ENCODE measurements around the gene SIDT2. TPM values are rescaled to one million over a fixed set of nuclear protein-coding genes. Genes with fewer than 3 reads are reported as not detected.

Gene SIDT2
- total and polyA plus RNA-seq, 2 of the 8 experiments (the other 6 are each of a cell fraction or from before 2014, with no cell fraction given): 18.5 to 21.1 TPM

GRCh38 chr11:117230286-117230961, 51.9 kb downstream of the SIDT2 start:
- H3K4me1 ChIP-seq (replicated peaks in 1 of 4; ENCODE audit: control insufficient read depth in 3 of 4, insufficient read depth in 4 of 4, low read length in 3 of 4): peaks cover 0 to 8% (median 2%) of the 10 kb centered on the region in 4 experiments; a peak in 3 of 7 replicates
- peaks cover 7% of the 10 kb centered on the region; the same call in 1 of the 2 replicates for H3K79me1 ChIP-seq (ENCODE audit: low read depth, low read length)
- no peak overlapping the region for H3K18ac ChIP-seq (ENCODE audit: extremely low read depth, low read length)
- no peak overlapping the region for H3K23ac ChIP-seq (ENCODE audit: insufficient read length)
- H3K27me3 ChIP-seq (replicated peaks in 1 of 4; ENCODE audit: control insufficient read depth in 3 of 4, extremely low read depth in 1 of 4, insufficient read depth in 3 of 4, low read length in 3 of 4): no peaks in the 10 kb centered on the region
- no peak overlapping the region for H3K9ac ChIP-seq (replicated peaks in 1 of 4; ENCODE audit: extremely low read depth in 1 of 4, low read depth in 3 of 4, low read length in 3 of 4)
- no peak overlapping the region for H4K8ac ChIP-seq (ENCODE audit: extremely low read depth, insufficient read depth, low read length)
- H3K79me2 ChIP-seq (ENCODE audit: control insufficient read depth in 1 of 2, insufficient read depth in 2 of 2, low read length in 2 of 2): peaks cover 0 to 38% of the 10 kb centered on the region in 2 experiments; a peak in 2 of 4 replicates
- H3K4me2 ChIP-seq (ENCODE audit: insufficient read depth in 1 of 2, low read depth in 2 of 2, low read length in 2 of 2): peak overlapping the region in 1 of 2 experiments; percentile 93; a peak in 1 of 4 replicates
- ChIA-PET CTCF (ENCODE audit: partially characterized antibody) (interaction anchor here (1.1 to 25.0 kb wide), 7 partner anchors 10 to 151 kb away, joined by 3 to 449 read pairs (median 9); partner anchors contain the start of genes SIDT2 and TAGLN), POLR2A (ENCODE audit: partially characterized antibody) (interaction anchor here (0.8 to 6.0 kb wide), 4 partner anchors 9 to 51 kb away, joined by 3 to 53 read pairs (median 6); partner anchors contain the start of gene SIDT2)
- no peak overlapping the region for H3K4ac ChIP-seq (replicated peaks; ENCODE audit: insufficient read length, low read depth, low read length)
- 85% methylated on average over 12 of the region's 12 CpGs; no CpG with 5 or more reads in 1 of the 2 experiments for WGBS, 2 experiments (ENCODE audit: extremely low coverage in 1 of 2, insufficient coverage in 1 of 2, insufficient read length in 1 of 2, insufficient replicate concordance in 2 of 2, low coverage in 1 of 2, low lambda C conversion rate in 2 of 2, missing lambda C conversion rate in 1 of 2)
- peaks cover 4 to 13% (median 9%) of the 10 kb centered on the region in 4 experiments; a peak in 7 of 8 replicates for H3K36me3 ChIP-seq (ENCODE audit: control insufficient read depth in 2 of 4, insufficient read depth in 4 of 4, low read length in 3 of 4)
- H3K27ac ChIP-seq (ENCODE audit: low read depth, low read length): no peak overlapping the region
- no peak overlapping the region for H2BK15ac ChIP-seq (ENCODE audit: low read length)
- H4K91ac ChIP-seq (replicated peaks; ENCODE audit: insufficient read length, low read length): no peak overlapping the region
- H3K23me2 ChIP-seq (ENCODE audit: low read depth, low read length): peaks cover 7% of the 10 kb centered on the region
- H4K20me1 ChIP-seq (replicated peaks in 1 of 2; ENCODE audit: control insufficient read depth in 1 of 2, insufficient read depth in 2 of 2, low read length in 2 of 2): peaks cover 1 to 2% of the 10 kb centered on the region in 2 experiments
- H4K5ac ChIP-seq (ENCODE audit: insufficient read length, low read depth, low read length): no peak overlapping the region
- H2AK5ac ChIP-seq (ENCODE audit: low read depth, low read length): no peak overlapping the region
- H2BK5ac ChIP-seq (ENCODE audit: low read depth, low read length): no peak overlapping the region
- FAIRE-seq: no peak
- no peak overlapping the region for H2BK120ac ChIP-seq (replicated peaks; ENCODE audit: low read depth, low read length)
- H3K4me3 ChIP-seq (ENCODE audit: extremely low read depth in 1 of 4, insufficient read depth in 2 of 4, low read depth in 3 of 4, low read length in 4 of 4): peak overlapping the region in 1 of 4 experiments; percentile 100; a peak in 1 of 8 replicates
- H3K14ac ChIP-seq (ENCODE audit: insufficient read length): no peak overlapping the region
- H2BK12ac ChIP-seq (ENCODE audit: low read depth, low read length): no peak overlapping the region
- H2BK20ac ChIP-seq (ENCODE audit: low read length): no peak overlapping the region
- DNase-seq (ENCODE audit: low read depth in 1 of 2, low spot score in 2 of 2): no peak
- H3K56ac ChIP-seq (replicated peaks; ENCODE audit: insufficient read length, low read depth, low read length): no peak overlapping the region
- no peak overlapping the region for H2AFZ ChIP-seq (ENCODE audit: low read length)
- no peaks in the 10 kb centered on the region for H3K9me3 ChIP-seq (ENCODE audit: insufficient read depth in 2 of 2, low read depth in 1 of 2, low read length in 1 of 2)
- no peak for TF ChIP-seq JUND (IDR thresholded peaks at IDR 0.05; ENCODE audit: low read length)
- TF ChIP-seq POLR2A (IDR thresholded peaks at IDR 0.05; ENCODE audit: control extremely low read depth in 1 of 2, low read depth in 2 of 2, low read length in 2 of 2): no peak
- no peak for TF ChIP-seq POLR2AphosphoS5 (IDR thresholded peaks at IDR 0.05; ENCODE audit: low read depth, low read length)
- no peak for TF ChIP-seq POU5F1 (IDR thresholded peaks at IDR 0.05; ENCODE audit: low read depth, low read length)
- no peak for TF ChIP-seq E2F6 (IDR thresholded peaks at IDR 0.05)
- TF ChIP-seq CBX8 (IDR thresholded peaks at IDR 0.05; ENCODE audit: borderline replicate concordance, low read depth, low read length): no peak
- no peak for TF ChIP-seq CHD2 (IDR thresholded peaks at IDR 0.05; ENCODE audit: low read length)
- TF ChIP-seq CBX5 (IDR thresholded peaks at IDR 0.05; ENCODE audit: low read depth, low read length): no peak
- TF ChIP-seq RNF2 (IDR thresholded peaks at IDR 0.05; ENCODE audit: borderline replicate concordance, low read depth, low read length, missing control alignments, poor library complexity, severe bottlenecking): no peak
- TF ChIP-seq KDM5A (IDR thresholded peaks at IDR 0.05; ENCODE audit: low read length): no peak
- TF ChIP-seq MAFK (IDR thresholded peaks at IDR 0.05; ENCODE audit: low read depth, low read length): no peak
- no peak for TF ChIP-seq JUN (IDR thresholded peaks at IDR 0.05; ENCODE audit: low read depth, low read length)

Measured in H1 (cell line).